Astrocyte (in vitro differentiated cells and primary cell): Measurements from ENCODE around the gene EN2. TPM values are rescaled to one million over a fixed set of nuclear protein-coding genes. Genes with fewer than 3 reads are reported as not detected.

Experiments
- DNase-seq: peaks from one replicate; pipeline ENCODE4 v3.0.0-alpha.2; 2010; ENCODE audit warnings: low read depth
- FAIRE-seq: peaks from 2 replicates; lab custom pipeline; 2011; peaks lifted over from hg19 to GRCh38; lab: Jason Lieb, UNC
- H2AFZ ChIP-seq: 2 replicates; pipeline ENCODE4 v1.6.0; 2012; ENCODE audit warnings: low read depth, low read length, inconsistent platforms
- H3K27ac ChIP-seq: 2 replicates; pipeline ENCODE4 v1.5.1; 2011; ENCODE audit warnings: low read depth, low read length, inconsistent platforms
- H3K27me3 ChIP-seq: 2 replicates; pipeline ENCODE4 v1.6.0; 2011; ENCODE audit warnings: low read length, inconsistent platforms; ENCODE audit not compliant: insufficient read depth
- H3K36me3 ChIP-seq: 2 replicates; pipeline ENCODE4 v1.5.1; 2011; ENCODE audit warnings: low read length, inconsistent platforms; ENCODE audit not compliant: insufficient read depth
- H3K4me1 ChIP-seq: 2 replicates; pipeline ENCODE4 v1.5.1; 2011; ENCODE audit warnings: low read length, inconsistent platforms; ENCODE audit not compliant: insufficient read depth
- H3K4me2 ChIP-seq: 2 replicates; pipeline ENCODE4 v1.6.0; 2012; ENCODE audit warnings: low read length, inconsistent platforms
- H3K4me3 ChIP-seq: 2 replicates; pipeline ENCODE4 v1.5.1; 2011; ENCODE audit warnings: low read depth, mild to moderate bottlenecking, low read length, inconsistent platforms; ENCODE audit not compliant: insufficient read depth
- H3K79me2 ChIP-seq: 2 replicates; pipeline ENCODE4 v1.6.0; 2012; ENCODE audit warnings: mild to moderate bottlenecking, low read length, inconsistent platforms; ENCODE audit not compliant: insufficient read depth
- H3K9ac ChIP-seq: 2 replicates; pipeline ENCODE4 v1.6.0; 2012; ENCODE audit warnings: mild to moderate bottlenecking, low read length, inconsistent platforms
- H3K9me3 ChIP-seq: 2 replicates; pipeline ENCODE4 v1.5.1; 2012; ENCODE audit warnings: low read depth, mild to moderate bottlenecking, low read length, inconsistent platforms; ENCODE audit not compliant: insufficient read depth
- H4K20me1 ChIP-seq: 2 replicates; pipeline ENCODE4 v1.6.0; 2012; ENCODE audit warnings: low read length, inconsistent platforms; ENCODE audit not compliant: insufficient read depth
- H3K27ac Mint-ChIP-seq: one replicate; pipeline ENCODE4 v1.8.0; 2021; ENCODE audit warnings: mild to moderate bottlenecking, mixed read lengths; ENCODE audit not compliant: unreplicated experiment
- H3K27me3 Mint-ChIP-seq: one replicate; pipeline ENCODE4 v1.8.0; 2021; ENCODE audit warnings: low read depth, mixed read lengths; ENCODE audit not compliant: unreplicated experiment
- H3K36me3 Mint-ChIP-seq: one replicate; pipeline ENCODE4 v1.8.0; 2021; ENCODE audit warnings: low read depth, mixed read lengths; ENCODE audit not compliant: unreplicated experiment
- H3K4me1 Mint-ChIP-seq: one replicate; pipeline ENCODE4 v1.8.0; 2021; ENCODE audit warnings: low read depth, mixed read lengths; ENCODE audit not compliant: unreplicated experiment
- H3K4me3 Mint-ChIP-seq: one replicate; pipeline ENCODE4 v1.8.0; 2021; ENCODE audit warnings: mild to moderate bottlenecking, moderate library complexity, mixed read lengths; ENCODE audit not compliant: unreplicated experiment
- H3K9me3 Mint-ChIP-seq: one replicate; pipeline ENCODE4 v1.8.0; 2021; ENCODE audit warnings: mild to moderate bottlenecking, mixed read lengths; ENCODE audit not compliant: unreplicated experiment
- CTCF ChIP-seq: IDR thresholded peaks from 2 replicates; pipeline ENCODE4 v1.5.1; 2011; ENCODE audit warnings: low read depth, mild to moderate bottlenecking, inconsistent platforms, low read length, moderate library complexity; ENCODE audit not compliant: insufficient read depth
- EZH2 ChIP-seq: IDR thresholded peaks from 2 replicates; pipeline ENCODE4 v1.6.1; 2012; ENCODE audit warnings: mild to moderate bottlenecking, low read length, inconsistent platforms; ENCODE audit not compliant: insufficient read depth
- total RNA-seq: library from RNA; stranded (reverse); gene quantifications from 2 replicates; pipeline ENCODE4 v1.2.1, GENCODE V29; 2021

The EN2 gene
- total RNA-seq, 1 donor from 2014 or later, result not detected

GRCh38 chr7:155509359-155509724 is 51.4 kb downstream of the EN2 start:
- peaks cover 75% of the 10 kb centered on the region for H3K27me3 ChIP-seq
- H2AFZ ChIP-seq, result no peak overlapping the region
- H3K36me3 ChIP-seq, result no peaks in the 10 kb centered on the region
- no peaks in the 10 kb centered on the region for H4K20me1 ChIP-seq
- H3K9ac ChIP-seq, result no peak overlapping the region
- no peaks in the 10 kb centered on the region for H3K79me2 ChIP-seq
- H3K9me3 Mint-ChIP-seq, result peaks cover 9% of the 10 kb centered on the region
- H3K27ac ChIP-seq, result no peak overlapping the region
- H3K4me3 ChIP-seq, result no peak overlapping the region
- H3K27me3 Mint-ChIP-seq, result peaks cover 91% of the 10 kb centered on the region
- no peaks in the 10 kb centered on the region for H3K36me3 Mint-ChIP-seq
- no peaks in the 10 kb centered on the region for H3K9me3 ChIP-seq
- DNase-seq (no peak), FAIRE-seq (no peak)
- H3K4me2 ChIP-seq, result no peak overlapping the region
- no peak overlapping the region for H3K27ac Mint-ChIP-seq
- no peaks in the 10 kb centered on the region for H3K4me1 ChIP-seq
- H3K4me3 Mint-ChIP-seq, result peak overlapping the region; percentile 77
- no peak for TF ChIP-seq EZH2
- no peak for TF ChIP-seq CTCF
- peaks cover 11% of the 10 kb centered on the region for H3K4me1 Mint-ChIP-seq

- H3K9ac ChIP-seq, result no peak overlapping the region
- Mint-ChIP-seq H3K27me3 (peaks cover 90% of the 10 kb centered on the region), H3K4me1 (peaks cover 11% of the 10 kb centered on the region), H3K9me3 (peaks cover 9% of the 10 kb centered on the region), H3K4me3 (peak overlapping the region; percentile 75), H3K36me3 (no peaks in the 10 kb centered on the region), H3K27ac (no peak overlapping the region)
- peak overlapping the region; percentile 31 for H3K4me2 ChIP-seq
- H3K36me3 ChIP-seq, result no peaks in the 10 kb centered on the region
- H2AFZ ChIP-seq, result no peak overlapping the region
- H3K4me3 ChIP-seq, result no peak overlapping the region
- no peaks in the 10 kb centered on the region for H4K20me1 ChIP-seq
- FAIRE-seq (no peak), DNase-seq (no peak)
- peaks cover 75% of the 10 kb centered on the region for H3K27me3 ChIP-seq
- H3K4me1 ChIP-seq, result no peaks in the 10 kb centered on the region
- no peaks in the 10 kb centered on the region for H3K9me3 ChIP-seq
- peak; percentile 54 for TF ChIP-seq EZH2
- no peak for TF ChIP-seq CTCF
- H3K27ac ChIP-seq, result no peak overlapping the region
- H3K79me2 ChIP-seq, result no peaks in the 10 kb centered on the region
These were observed 52.0 kb downstream of the EN2 start for GRCh38 chr7:155509725-155510551.
